Body of pancreas (tissue), 4 donors: Measurements from ENCODE around the gene C10orf95. TPM values are rescaled to one million over a fixed set of nuclear protein-coding genes. Genes with fewer than 3 reads are reported as not detected.
A peak's percentile ranks its signal among the peaks of the same experiment; 100 is the strongest.

Source experiments
- ATAC-seq: fragments of 150-250 bp; one replicate; pipeline ENCODE4 v1.9.1; 2016
- DNase-seq, 4 donors: peaks; one replicate each; pipeline ENCODE4 v3.0.0-alpha.2; 2019
- H3K27ac ChIP-seq, 4 donors: fragments of 200-600 bp; sonication (generic); 1 replicate in 3 of 4; 2 replicates in 1 of 4; pipeline versions ENCODE4 v1.5.1 to v1.6.1; 2016 to 2019; ENCODE audit warnings: mild to moderate bottlenecking in 1 of 4, mixed read lengths in 1 of 4, moderate library complexity in 1 of 4
- H3K27me3 ChIP-seq, 2 donors: fragments of 200-600 bp; sonication (generic); one replicate each; pipeline ENCODE4 v1.6.0; 2016; ENCODE audit warnings: mild to moderate bottlenecking in 1 of 2
- H3K36me3 ChIP-seq, 2 donors: fragments of 200-600 bp; sonication (generic); replicated peaks in 1 of 2; 2 replicates each; pipeline ENCODE4 v1.5.1; 2016; ENCODE audit warnings: low read depth in 2 of 2; ENCODE audit not compliant: insufficient read depth in 1 of 2
- H3K4me1 ChIP-seq: fragments of 200-600 bp; sonication (generic); one replicate; pipeline ENCODE4 v1.6.0; 2016
- H3K4me3 ChIP-seq, 2 donors: fragments of 200-600 bp; sonication (generic); 1 replicate in 1 of 2; 2 replicates in 1 of 2; pipeline ENCODE4 v1.5.1; 2016 to 2019
- H3K9me3 ChIP-seq, 3 donors: fragments of 200-600 bp; sonication (generic); 1 replicate in 2 of 3; 2 replicates in 1 of 3; pipeline ENCODE4 v1.5.1; 2016
- CTCF ChIP-seq, 7 experiments: fragments of 450-650 bp in 4 of 7; fragments of 200-600 bp in 3 of 7; sonication (generic) in 3 of 7; IDR thresholded peaks; one replicate each; pipeline ENCODE4 v1.5.1; 2016 to 2019; ENCODE audit warnings: antibody characterized with exemption in 7 of 7
- POLR2A ChIP-seq, 3 donors: fragments of 450-650 bp; IDR thresholded peaks; one replicate each; pipeline ENCODE4 v1.6.1; 2016; ENCODE audit warnings: antibody characterized with exemption in 3 of 3, mild to moderate bottlenecking in 2 of 3
- WGBS, 2 donors: methylation state at CpG; one replicate each; pipeline ENCODE4 v1.1.5; 2017; 5-methylcytosine and 5-hydroxymethylcytosine counted together
- intact Hi-C: fragments of 100-400 bp; cut with DNase I; formaldehyde crosslinking; loops from one replicate; pipeline ENCODE4 v1.15.1; 2023
- total RNA-seq, 2 donors: library from RNA; depleted of rRNA; stranded (reverse); fragments of >200 nt; gene quantifications; one replicate each; pipeline ENCODE4 v1.1.0, GENCODE V29; 2016

Gene C10orf95
- total RNA-seq, 2 donors from 2014 or later: 0.66 to 4.2 TPM

GRCh38 chr10:102462512-102463054 lies 11.2 kb upstream of the C10orf95 start:
- TF ChIP-seq CTCF (IDR thresholded peaks at IDR 0.05) (no peak), POLR2A (IDR thresholded peaks at IDR 0.05) (no peak)
- H3K4me3 ChIP-seq: no peak overlapping the region
- DNase-seq: no peak
- H3K27ac ChIP-seq: no peak overlapping the region
- 70 to 73% methylated on average over 6 of the region's 6 CpGs for WGBS, 2 donors
- intact Hi-C loops: no loop called here
- H3K27me3 ChIP-seq: no peaks in the 10 kb centered on the region
- no peaks in the 10 kb centered on the region for H3K9me3 ChIP-seq
- H3K4me1 ChIP-seq: peaks cover 16% of the 10 kb centered on the region
- no peaks in the 10 kb centered on the region for H3K36me3 ChIP-seq
- ATAC-seq: no peak

GRCh38 chr10:102461187-102462054 lies 10.1 kb upstream of the C10orf95 start:
- TF ChIP-seq CTCF (IDR thresholded peaks at IDR 0.05) (no peak), POLR2A (IDR thresholded peaks at IDR 0.05) (peak; percentile 44 to 81 (median 77))
- 1 to 2% methylated on average over 20 to 54 of the region's 54 CpGs for WGBS, 2 donors
- DNase-seq (peak; percentile 97 to 98 (median 98)), ATAC-seq (peak; percentile 99)
- Histone ChIP-seq H3K27ac (peak overlapping the region in 3 of 4 donors; percentile 28 to 53 (median 31)), H3K36me3 (no peaks in the 10 kb centered on the region), H3K9me3 (no peaks in the 10 kb centered on the region), H3K27me3 (no peaks in the 10 kb centered on the region), H3K4me3 (peak overlapping the region in 1 of 2 donors; percentile 30), H3K4me1 (peaks cover 16% of the 10 kb centered on the region)
- intact Hi-C loops: no loop called here

- Histone ChIP-seq H3K9me3 (no peaks in the 10 kb centered on the region), H3K4me1 (peaks cover 16% of the 10 kb centered on the region), H3K27me3 (no peaks in the 10 kb centered on the region), H3K36me3 (no peaks in the 10 kb centered on the region), H3K27ac (peak overlapping the region in 3 of 4 donors; percentile 28 to 53 (median 31)), H3K4me3 (no peak overlapping the region)
- WGBS, 2 donors: 11 to 17% methylated on average over 5 to 8 of the region's 8 CpGs
- TF ChIP-seq POLR2A (IDR thresholded peaks at IDR 0.05) (no peak), CTCF (IDR thresholded peaks at IDR 0.05) (no peak)
- DNase-seq (peak in 1 of 4 donors; percentile 27), ATAC-seq (peak; percentile 23)
- intact Hi-C loops: no loop called here
Observed at GRCh38 chr10:102460836-102461186, 9.5 kb upstream of the C10orf95 start.

GRCh38 chr10:102458656-102459055 lies 7.3 kb upstream of the C10orf95 start:
- no peak overlapping the region for H3K27ac ChIP-seq
- H3K4me1 ChIP-seq: peaks cover 16% of the 10 kb centered on the region
- DNase-seq (no peak), ATAC-seq (no peak)
- H3K9me3 ChIP-seq: no peaks in the 10 kb centered on the region
- WGBS, 2 donors: 78 to 85% methylated on average over 4 of the region's 4 CpGs
- intact Hi-C loops: no loop called here
- no peaks in the 10 kb centered on the region for H3K36me3 ChIP-seq
- no peak overlapping the region for H3K4me3 ChIP-seq
- TF ChIP-seq CTCF (IDR thresholded peaks at IDR 0.05): no peak
- H3K27me3 ChIP-seq: no peaks in the 10 kb centered on the region
